GM10266 (cell line): ENCODE measurements around the gene DUSP5.

ENCODE experiments used
- DNase-seq: peaks from one replicate; pipeline ENCODE4 v3.0.0; 2012; ENCODE audit errors: extremely low spot score
- TF ChIP-seq, protein P1 (sequence below): IDR thresholded peaks from 2 replicates; pipeline ENCODE4 v1.5.1; 2012; ENCODE audit warnings: mild to moderate bottlenecking, low read depth; ENCODE audit not compliant: control insufficient read depth, insufficient read depth; ENCODE audit errors: missing control alignments

Gene DUSP5

GRCh38 chr10:110498087-110498981, 627 bp downstream of the DUSP5 start:
- TF ChIP-seq, protein P1, sequence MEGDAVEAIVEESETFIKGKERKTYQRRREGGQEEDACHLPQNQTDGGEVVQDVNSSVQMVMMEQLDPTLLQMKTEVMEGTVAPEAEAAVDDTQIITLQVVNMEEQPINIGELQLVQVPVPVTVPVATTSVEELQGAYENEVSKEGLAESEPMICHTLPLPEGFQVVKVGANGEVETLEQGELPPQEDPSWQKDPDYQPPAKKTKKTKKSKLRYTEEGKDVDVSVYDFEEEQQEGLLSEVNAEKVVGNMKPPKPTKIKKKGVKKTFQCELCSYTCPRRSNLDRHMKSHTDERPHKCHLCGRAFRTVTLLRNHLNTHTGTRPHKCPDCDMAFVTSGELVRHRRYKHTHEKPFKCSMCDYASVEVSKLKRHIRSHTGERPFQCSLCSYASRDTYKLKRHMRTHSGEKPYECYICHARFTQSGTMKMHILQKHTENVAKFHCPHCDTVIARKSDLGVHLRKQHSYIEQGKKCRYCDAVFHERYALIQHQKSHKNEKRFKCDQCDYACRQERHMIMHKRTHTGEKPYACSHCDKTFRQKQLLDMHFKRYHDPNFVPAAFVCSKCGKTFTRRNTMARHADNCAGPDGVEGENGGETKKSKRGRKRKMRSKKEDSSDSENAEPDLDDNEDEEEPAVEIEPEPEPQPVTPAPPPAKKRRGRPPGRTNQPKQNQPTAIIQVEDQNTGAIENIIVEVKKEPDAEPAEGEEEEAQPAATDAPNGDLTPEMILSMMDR: no peak
- DNase-seq: peak; percentile 52

GRCh38 chr10:110498982-110499795, 1.5 kb downstream of the DUSP5 start:
- DNase-seq: peak; percentile 64
- TF ChIP-seq, protein P1: peak; percentile 45

- TF ChIP-seq, protein P1: no peak
- DNase-seq: no peak
Observed at GRCh38 chr10:110499796-110500514, 2.2 kb downstream of the DUSP5 start.

DNA sequence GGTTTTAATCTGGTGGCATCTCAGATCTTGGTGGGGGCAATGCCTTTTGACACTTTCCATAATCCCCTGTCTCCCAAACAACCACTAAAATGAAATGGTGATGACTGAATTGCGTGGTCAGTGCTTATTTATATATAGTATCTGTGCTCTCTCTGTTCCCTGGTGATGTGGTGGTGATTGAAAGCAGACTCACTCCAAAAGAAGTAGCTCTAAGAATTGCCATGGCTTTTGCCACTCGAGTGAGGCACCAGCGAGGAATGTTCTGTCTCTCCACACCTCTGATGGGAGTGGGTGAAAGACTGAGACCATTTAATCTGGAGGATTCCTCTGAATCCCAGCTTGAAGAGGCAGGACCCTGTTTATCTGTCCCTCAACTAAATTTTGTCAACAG, 2.8 kb downstream of the DUSP5 start:
- TF ChIP-seq, protein P1: no peak
- no peak for DNase-seq

DNA sequence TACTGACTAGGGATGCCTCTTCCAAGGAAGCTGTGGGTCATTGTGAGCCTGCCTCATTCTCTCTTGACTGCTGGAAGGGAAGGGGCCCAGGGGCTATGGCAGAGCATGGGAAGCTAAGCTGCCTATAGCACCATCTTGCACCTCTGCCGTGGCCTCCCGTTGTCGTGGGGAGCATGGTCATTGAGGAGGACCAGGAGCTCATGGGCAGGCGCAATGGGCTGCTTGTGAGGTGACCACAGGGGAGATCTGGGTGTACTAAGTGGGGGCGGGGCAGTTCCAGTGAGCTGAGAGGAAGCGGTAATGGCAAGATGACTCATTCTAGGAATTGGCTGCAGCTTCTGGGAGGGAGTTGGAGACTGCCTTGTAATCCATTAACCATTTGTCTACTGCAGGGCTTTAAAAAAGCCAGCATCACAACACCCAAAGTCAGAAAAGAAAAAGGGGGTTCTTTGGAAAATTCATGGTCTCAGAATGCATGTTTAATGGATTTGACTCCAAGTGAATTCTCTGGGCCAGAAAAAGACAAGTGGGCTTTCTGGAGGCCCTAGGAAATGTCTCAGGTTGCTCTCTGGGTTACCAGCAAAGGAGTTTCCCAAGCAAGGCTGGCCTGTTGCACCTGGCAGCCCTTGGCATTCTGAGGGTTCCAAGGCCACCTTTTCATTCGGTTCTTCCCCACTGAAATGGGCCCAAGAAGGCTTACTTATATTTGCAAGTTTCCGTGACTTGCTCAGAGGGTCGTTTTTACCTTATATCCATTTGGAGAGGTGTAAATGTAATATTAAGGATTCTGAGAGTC, 3.6 kb downstream of the DUSP5 start:
- TF ChIP-seq, protein P1: no peak
- DNase-seq: peak; percentile 68

- TF ChIP-seq, protein P1: no peak
- no peak for DNase-seq
Observed at GRCh38 chr10:110502072-110502845, 4.6 kb downstream of the DUSP5 start.
